Astrocyte (in vitro differentiated cells and primary cell): ENCODE results near the gene CPXM2.

Experiments
- CTCF ChIP-seq: IDR thresholded peaks from 2 replicates; pipeline ENCODE4 v1.5.1; 2011; ENCODE audit warnings: low read depth, mild to moderate bottlenecking, inconsistent platforms, low read length, moderate library complexity; ENCODE audit not compliant: insufficient read depth
- EZH2 ChIP-seq: IDR thresholded peaks from 2 replicates; pipeline ENCODE4 v1.6.1; 2012; ENCODE audit warnings: mild to moderate bottlenecking, low read length, inconsistent platforms; ENCODE audit not compliant: insufficient read depth

DNA sequence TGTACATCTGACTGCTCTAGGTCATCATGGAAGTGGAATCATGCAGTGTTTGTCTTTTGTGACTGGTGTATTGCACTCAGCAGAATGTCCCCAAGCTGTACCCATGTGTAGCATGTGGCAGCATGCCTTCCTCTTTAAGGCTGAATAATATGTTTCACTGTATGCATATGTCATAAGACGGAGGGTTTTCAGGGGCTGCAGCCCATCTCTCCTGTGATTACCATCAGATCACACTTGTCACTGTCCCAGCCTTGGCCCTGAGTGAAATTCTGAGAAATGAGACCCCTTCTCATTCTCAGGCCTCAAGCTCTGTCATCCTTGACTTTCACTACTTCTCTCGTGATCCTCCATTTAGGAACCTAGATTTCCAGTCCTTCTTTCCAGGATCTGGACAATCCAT is 50.0 kb downstream of the CPXM2 start:
- TF ChIP-seq EZH2 (no peak), CTCF (no peak)
